MCF 10A (cell line): ENCODE measurements around the gene ORAI2. TPM values are rescaled to one million over a fixed set of nuclear protein-coding genes. Genes with fewer than 3 reads are reported as not detected.

Experiments used
- BruUV-seq: library from RNA; stranded (reverse); fragments of 400-500 nt; replicated peaks from 2 replicates; lab custom pipeline; 2021; lab: Mats Ljungman, UMichigan
- CTCF ChIA-PET: fragments of 300-600 bp; sonication (Branson Sonifier 250); formaldehyde crosslinking; extraction: SDS; loops from one replicate; lab custom pipeline; 2021; ENCODE audit warnings: antibody characterized with exemption, inconsistent platforms; lab: Yijun Ruan, JAX
- POLR2A ChIA-PET: fragments of 300-600, 350-650 bp; sonication (Branson Sonifier 250); formaldehyde crosslinking; extraction: SDS; loops from one replicate; lab custom pipeline; 2020; ENCODE audit warnings: antibody characterized with exemption, inconsistent platforms; lab: Yijun Ruan, JAX
- DNase-seq: peaks from one replicate; pipeline ENCODE4 v3.0.0-alpha.2; 2018; ENCODE audit not compliant: unreplicated experiment
- H3K27ac Mint-ChIP-seq: one replicate; pipeline ENCODE4 v1.8.0; 2022; ENCODE audit warnings: mild to moderate bottlenecking, low read depth, mixed read lengths; ENCODE audit not compliant: unreplicated experiment
- H3K27me3 Mint-ChIP-seq: one replicate; pipeline ENCODE4 v1.8.0; 2022; ENCODE audit warnings: mixed read lengths; ENCODE audit not compliant: insufficient read depth, unreplicated experiment
- H3K36me3 Mint-ChIP-seq: one replicate; pipeline ENCODE4 v1.8.0; 2022; ENCODE audit warnings: mild to moderate bottlenecking, moderate library complexity, mixed read lengths; ENCODE audit not compliant: insufficient read depth, unreplicated experiment
- H3K4me1 Mint-ChIP-seq: one replicate; pipeline ENCODE4 v1.8.0; 2022; ENCODE audit warnings: mixed read lengths; ENCODE audit not compliant: insufficient read depth, unreplicated experiment
- H3K4me3 Mint-ChIP-seq: one replicate; pipeline ENCODE4 v1.8.0; 2022; ENCODE audit warnings: mild to moderate bottlenecking, moderate library complexity, mixed read lengths; ENCODE audit not compliant: unreplicated experiment
- H3K9me3 Mint-ChIP-seq: one replicate; pipeline ENCODE4 v1.8.0; 2022; ENCODE audit warnings: mixed read lengths; ENCODE audit not compliant: unreplicated experiment
- CTCF ChIP-seq: fragments of 200-600 bp; IDR thresholded peaks from one replicate; pipeline ENCODE4 v1.8.0; 2022; ENCODE audit warnings: antibody characterized with exemption, mild to moderate bottlenecking; ENCODE audit not compliant: unreplicated experiment
- intact Hi-C: fragments of 100-400 bp; cut with micrococcal nuclease; formaldehyde crosslinking; loops from 2 replicates; pipeline ENCODE4 v1.14.1; 2022
- total RNA-seq: library from RNA; stranded (reverse); gene quantifications from 2 replicates; pipeline ENCODE4 v1.2.3, GENCODE V29; 2022

The ORAI2 gene
- total RNA-seq, 1 experiment from 2014 or later: 9.1 TPM

DNA sequence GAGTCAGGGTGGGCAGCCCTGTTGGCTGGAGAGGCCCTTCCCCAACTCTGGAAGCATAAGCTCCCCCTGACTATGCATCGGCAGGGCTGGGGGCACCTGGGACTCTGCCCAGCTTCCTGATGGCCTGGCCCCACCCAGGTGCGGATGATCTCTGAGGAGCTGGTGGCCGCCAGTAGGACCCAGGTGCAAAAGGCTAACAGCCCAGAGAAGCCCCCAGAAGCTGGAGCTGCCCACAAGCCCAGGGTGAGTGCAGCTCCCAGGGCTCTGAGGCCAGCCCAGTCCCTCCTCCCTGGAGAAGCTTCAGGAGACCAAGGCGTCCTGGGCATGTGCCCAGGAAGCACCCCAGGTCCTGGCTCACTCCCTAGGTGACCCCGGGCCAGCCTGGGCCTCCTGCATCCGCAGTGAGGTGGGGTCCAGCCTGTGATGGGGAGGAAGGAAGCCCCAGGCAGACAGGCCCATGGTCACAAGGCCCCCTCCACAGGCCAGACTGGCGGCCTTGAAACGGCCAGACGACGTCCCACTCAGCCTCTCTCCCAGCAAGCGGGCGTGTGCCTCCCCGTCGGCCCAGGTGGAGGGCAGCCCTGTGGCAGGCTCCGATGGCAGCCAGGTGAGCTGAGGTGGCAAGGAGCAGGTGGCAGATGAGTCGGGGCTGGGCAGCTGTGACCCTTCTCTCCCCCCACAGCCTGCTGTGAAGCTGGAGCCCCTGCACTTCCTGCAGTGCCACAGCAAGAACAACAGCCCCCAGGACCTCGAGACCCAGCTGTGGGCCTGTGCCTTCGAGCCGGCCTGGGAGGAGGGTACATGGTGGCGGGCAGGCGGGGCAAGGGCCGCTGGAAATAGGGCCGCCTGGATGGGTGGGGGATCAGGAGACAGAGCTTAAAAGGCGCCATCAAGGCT is 34.5 kb downstream of the ORAI2 start:
- Mint-ChIP-seq H3K27me3 (no peaks in the 10 kb centered on the region), H3K9me3 (no peaks in the 10 kb centered on the region), H3K4me3 (no peak overlapping the region), H3K36me3 (peaks cover 15% of the 10 kb centered on the region), H3K4me1 (peaks cover 11% of the 10 kb centered on the region), H3K27ac (peak overlapping the region; percentile 31)
- intact Hi-C loops: no loop called here
- no TSS peak for BruUV-seq
- CTCF ChIA-PET: no interaction called here
- no peak for TF ChIP-seq CTCF
- POLR2A ChIA-PET: no interaction called here
- DNase-seq: no peak

- Mint-ChIP-seq H3K27me3 (no peaks in the 10 kb centered on the region), H3K4me3 (no peak overlapping the region), H3K27ac (peak overlapping the region; percentile 31), H3K9me3 (no peaks in the 10 kb centered on the region), H3K36me3 (peaks cover 15% of the 10 kb centered on the region), H3K4me1 (peaks cover 10% of the 10 kb centered on the region)
- POLR2A ChIA-PET: no interaction called here
- DNase-seq: no peak
- BruUV-seq: no TSS peak
- CTCF ChIA-PET: no interaction called here
- intact Hi-C loops: no loop called here
- no peak for TF ChIP-seq CTCF
These were observed 35.3 kb downstream of the ORAI2 start for GRCh38 chr7:102468478-102469350.

DNA sequence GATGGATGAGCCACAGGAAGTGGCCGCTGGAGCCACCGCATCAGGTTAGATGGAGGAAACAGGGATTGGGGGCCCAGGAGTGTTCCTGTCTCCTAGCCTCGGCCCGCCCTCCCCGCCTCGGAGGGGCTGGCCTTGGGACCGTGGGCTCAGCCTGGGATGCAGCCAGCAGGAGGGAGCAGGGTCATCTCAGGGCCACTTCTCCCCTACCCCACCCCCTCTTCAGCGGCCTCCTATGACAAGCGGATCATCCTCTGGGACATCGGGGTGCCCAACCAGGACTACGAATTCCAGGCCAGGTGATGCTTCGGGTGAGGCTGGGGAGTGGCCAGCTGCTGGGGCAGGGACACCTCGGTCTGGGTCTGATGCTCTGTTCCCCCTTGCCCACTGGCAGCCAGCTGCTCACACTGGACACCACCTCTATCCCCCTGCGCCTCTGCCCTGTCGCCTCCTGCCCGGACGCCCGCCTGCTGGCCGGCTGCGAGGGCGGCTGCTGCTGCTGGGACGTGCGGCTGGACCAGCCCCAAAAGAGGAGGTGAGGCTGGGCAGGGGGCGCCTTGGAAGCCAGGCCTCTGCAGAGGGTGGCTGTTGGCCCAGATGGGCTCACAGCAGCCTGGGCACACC is 36.1 kb downstream of the ORAI2 start:
- H3K27me3 Mint-ChIP-seq: no peaks in the 10 kb centered on the region
- peaks cover 15% of the 10 kb centered on the region for H3K36me3 Mint-ChIP-seq
- peaks cover 5% of the 10 kb centered on the region for H3K4me1 Mint-ChIP-seq
- intact Hi-C loops: no loop called here
- ChIA-PET CTCF (no interaction called here), POLR2A (no interaction called here)
- no TSS peak for BruUV-seq
- H3K4me3 Mint-ChIP-seq: no peak overlapping the region
- no peak for TF ChIP-seq CTCF
- DNase-seq: no peak
- no peaks in the 10 kb centered on the region for H3K9me3 Mint-ChIP-seq
- H3K27ac Mint-ChIP-seq: no peak overlapping the region
